Endothelial cell of umbilical vein (primary cell): Measurements from ENCODE around the gene EBI3. TPM values are rescaled to one million over a fixed set of nuclear protein-coding genes. Genes with fewer than 3 reads are reported as not detected.

Experiments used
- BruUV-seq: library from RNA; stranded (reverse); fragments of 400-500 nt; replicated peaks from 2 replicates; lab custom pipeline; 2021; lab: Mats Ljungman, UMichigan
- CTCF ChIA-PET: fragments of 300-600, 350-600 bp; sonication (Branson Sonifier 250); formaldehyde crosslinking; loops from one replicate; lab custom pipeline; 2021; ENCODE audit warnings: antibody characterized with exemption, inconsistent platforms; lab: Charles Lee
- POLR2A ChIA-PET: fragments of 300-600, 350-600 bp; sonication (Branson Sonifier 250); formaldehyde crosslinking; loops from one replicate; lab custom pipeline; 2021; ENCODE audit warnings: antibody characterized with exemption, inconsistent platforms; lab: Charles Lee
- DNase-seq: peaks from one replicate; pipeline ENCODE4 v3.0.0-alpha.2; 2011; ENCODE audit warnings: low read depth, low spot score
- FAIRE-seq: peaks from 2 replicates; lab custom pipeline; 2011; peaks lifted over from hg19 to GRCh38; lab: Jason Lieb, UNC
- H2AFZ ChIP-seq: 2 replicates; pipeline ENCODE4 v1.6.0; 2012; ENCODE audit warnings: low read depth, low read length, control low read depth, inconsistent platforms
- H3K27ac ChIP-seq: 2 replicates; pipeline ENCODE4 v1.5.1; 2011; ENCODE audit warnings: low read depth, mild to moderate bottlenecking, control low read depth, low read length, moderate library complexity; ENCODE audit not compliant: insufficient read depth
- H3K27me3 ChIP-seq, 2 experiments: 2 replicates each; pipeline versions ENCODE4 v1.6.0 to v1.6.1; 2011; ENCODE audit warnings: low read length in 2 of 2, mixed read lengths in 1 of 2; ENCODE audit not compliant: control insufficient read depth in 2 of 2, insufficient read depth in 2 of 2
- H3K36me3 ChIP-seq, 2 experiments: 2 replicates in 1 of 2; 3 replicates in 1 of 2; pipeline ENCODE4 v1.5.1; 2011; ENCODE audit warnings: low read length in 2 of 2, mild to moderate bottlenecking in 1 of 2, moderate library complexity in 1 of 2; ENCODE audit not compliant: control insufficient read depth in 2 of 2, insufficient read depth in 2 of 2; ENCODE audit errors: extremely low read depth in 1 of 2
- H3K4me1 ChIP-seq: 3 replicates; pipeline ENCODE4 v1.5.1; 2011; ENCODE audit warnings: mild to moderate bottlenecking, low read length; ENCODE audit not compliant: control insufficient read depth, insufficient read depth; ENCODE audit errors: extremely low read depth
- H3K4me2 ChIP-seq: 2 replicates; pipeline ENCODE4 v1.6.1; 2011; ENCODE audit warnings: low read length, control low read depth, mixed read lengths; ENCODE audit not compliant: insufficient read depth
- H3K4me3 ChIP-seq, 3 experiments: fragments of 200-600 bp in 1 of 3; sonication (generic), shearing (Covaris generic) in 1 of 3; replicated peaks in 1 of 3; 2 replicates each; pipeline ENCODE4 v1.5.1; 2011 to 2016; ENCODE audit warnings: control low read depth in 3 of 3, low read length in 3 of 3, mild to moderate bottlenecking in 2 of 3, inconsistent platforms in 1 of 3, low read depth in 1 of 3, moderate library complexity in 1 of 3; ENCODE audit not compliant: insufficient read depth in 1 of 3
- H3K79me2 ChIP-seq: 2 replicates; pipeline ENCODE4 v1.6.0; 2012; ENCODE audit warnings: low read length, inconsistent platforms; ENCODE audit not compliant: control insufficient read depth, insufficient read depth
- H3K9ac ChIP-seq: replicated peaks from 2 replicates; pipeline ENCODE3; 2011; ENCODE audit warnings: low read length, control low read depth; ENCODE audit not compliant: insufficient read depth; ENCODE audit errors: extremely low read depth
- H3K9me1 ChIP-seq: replicated peaks from 3 replicates; pipeline ENCODE4 v1.6.0; 2011; ENCODE audit warnings: mild to moderate bottlenecking, low read length; ENCODE audit not compliant: control insufficient read depth, insufficient read depth; ENCODE audit errors: extremely low read depth
- H3K9me3 ChIP-seq: replicated peaks from 2 replicates; pipeline ENCODE4 v1.5.1; 2012; ENCODE audit warnings: low read length, inconsistent platforms; ENCODE audit not compliant: control insufficient read depth, insufficient read depth
- H4K20me1 ChIP-seq: replicated peaks from 2 replicates; pipeline ENCODE3; 2011; ENCODE audit warnings: mild to moderate bottlenecking, low read length; ENCODE audit not compliant: control insufficient read depth, insufficient read depth; ENCODE audit errors: extremely low read depth
- CTCF ChIP-seq, 2 donors: IDR thresholded peaks; 1 replicate in 1 of 2; 2 replicates in 1 of 2; pipeline ENCODE4 v1.5.1; 2011; ENCODE audit warnings: low read length in 2 of 2, mild to moderate bottlenecking in 2 of 2, moderate library complexity in 2 of 2, control low read depth in 1 of 2, inconsistent platforms in 1 of 2, low read depth in 1 of 2; ENCODE audit not compliant: insufficient read depth in 1 of 2; ENCODE audit errors: extremely low read depth in 1 of 2
- EZH2 ChIP-seq: IDR thresholded peaks from 2 replicates; pipeline ENCODE4 v1.6.1; 2012; ENCODE audit warnings: borderline replicate concordance, low read depth, mild to moderate bottlenecking, moderate library complexity, low read length, inconsistent platforms; ENCODE audit not compliant: severe bottlenecking
- FOS ChIP-seq: IDR thresholded peaks from 2 replicates; pipeline ENCODE4 v1.6.1; 2011; ENCODE audit warnings: mild to moderate bottlenecking, low read length, moderate library complexity, borderline replicate concordance; ENCODE audit not compliant: insufficient read depth
- GATA2 ChIP-seq: IDR thresholded peaks from 2 replicates; pipeline ENCODE4 v1.7.0; 2011; ENCODE audit warnings: low read depth, mild to moderate bottlenecking, moderate library complexity, mixed read lengths, low read length; ENCODE audit not compliant: insufficient read length, insufficient read depth
- JUN ChIP-seq: IDR thresholded peaks from 2 replicates; pipeline ENCODE4 v1.6.1; 2011; ENCODE audit warnings: borderline replicate concordance, low read depth; ENCODE audit not compliant: insufficient read length, insufficient read depth
- MAX ChIP-seq: IDR thresholded peaks from 2 replicates; pipeline ENCODE4 v1.6.1; 2011; ENCODE audit not compliant: insufficient read depth, insufficient read length
- MYC ChIP-seq: IDR thresholded peaks from one replicate; pipeline ENCODE4 v1.6.1; 2011; ENCODE audit warnings: mild to moderate bottlenecking, low read depth, low read length
- POLR2A ChIP-seq: IDR thresholded peaks from 2 replicates; pipeline ENCODE4 v1.6.1; 2012; ENCODE audit warnings: low read depth, mild to moderate bottlenecking, control low read depth, low read length
- POLR2AphosphoS5 ChIP-seq: IDR thresholded peaks from 2 replicates; pipeline ENCODE4 v1.6.1; 2012; ENCODE audit warnings: low read depth, mild to moderate bottlenecking, control low read depth, low read length, moderate library complexity; ENCODE audit not compliant: insufficient read depth
- dilution Hi-C: fragments of 300-500 bp; cut with MboI; formaldehyde crosslinking; loops from one replicate; pipeline ENCODE4 v1.15.0; 2019; ENCODE audit warnings: low sequenced_read_pairs; ENCODE audit not compliant: extremely low pct_ligation_motif_present
- intact Hi-C: fragments of 100-400 bp; cut with micrococcal nuclease; formaldehyde crosslinking; loops from one replicate; pipeline ENCODE4 v1.10.0; 2022
- polyA plus RNA-seq, 4 experiments: library from polyadenylated mRNA; depleted of rRNA in 3 of 4; stranded (reverse) in 3 of 4; unstranded in 1 of 4; fragments of >200 nt; gene quantifications; 2 replicates each; pipeline versions ENCODE4 v1.2.1 to v1.2.3, GENCODE V29; 2011 to 2012; ENCODE audit warnings: missing spikeins in 1 of 4
- total RNA-seq: library from RNA; stranded (reverse); gene quantifications from 2 replicates; pipeline ENCODE4 v1.2.3, GENCODE V29; 2021

The EBI3 gene
- total and polyA plus RNA-seq, 2 donors (not counting 3 experiments of a cell fraction or from before 2014, with no cell fraction given): 0.29 to 1.0 TPM

DNA sequence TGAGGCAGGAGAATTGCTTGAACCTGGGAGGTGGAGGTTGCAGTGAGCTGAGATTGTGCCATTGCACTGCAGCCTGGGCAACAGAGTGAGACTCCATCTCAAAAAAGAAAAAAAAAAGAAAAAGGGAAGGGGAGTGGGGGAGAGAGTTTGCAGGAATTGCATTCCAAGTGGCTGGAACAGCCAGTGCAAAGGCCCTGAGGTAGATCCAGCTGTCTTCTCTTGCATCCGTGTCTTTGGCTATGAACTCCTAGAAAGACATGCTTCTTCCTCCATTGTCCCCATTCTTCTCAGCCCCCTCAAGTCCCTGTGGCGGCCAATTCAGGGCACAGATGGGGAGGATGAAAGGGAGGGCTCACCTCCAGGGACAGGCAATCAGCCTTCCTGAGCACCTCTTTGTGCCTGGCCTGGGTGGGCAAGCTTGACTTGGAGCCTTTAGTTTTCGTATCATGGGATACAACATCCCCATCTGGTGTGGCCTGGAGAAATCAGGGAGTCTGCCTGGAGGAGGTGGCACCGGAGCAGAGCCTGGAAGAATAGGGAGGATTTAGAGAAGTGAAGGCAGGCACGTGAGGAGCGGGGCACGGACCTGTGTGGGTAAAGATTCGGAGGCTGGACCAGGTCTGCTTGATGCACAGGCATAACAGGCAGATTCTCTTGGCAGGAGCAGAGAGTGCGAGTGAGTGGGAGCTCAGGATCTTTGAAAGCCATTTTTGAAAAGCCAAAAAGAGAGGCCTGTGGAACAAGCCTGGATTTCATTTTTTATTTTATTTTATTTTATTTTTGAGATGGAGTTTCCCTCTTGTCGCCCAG lies 41.8 kb upstream of the EBI3 start:
- no peaks in the 10 kb centered on the region for H3K9me1 ChIP-seq
- POLR2A ChIA-PET: no interaction called here
- TF ChIP-seq POLR2AphosphoS5 (no peak), MYC (no peak), FOS (no peak), POLR2A (no peak), GATA2 (no peak), MAX (no peak), JUN (no peak), CTCF (IDR thresholded peaks at IDR 0.05; ENCODE audit: extremely low read depth in 1 of 2, insufficient read depth in 1 of 2, low read depth in 1 of 2, low read length in 2 of 2) (no peak), EZH2 (no peak)
- dilution Hi-C loops: no loop called here
- H3K36me3 ChIP-seq: no peaks in the 10 kb centered on the region
- no peaks in the 10 kb centered on the region for H3K27me3 ChIP-seq
- no peak overlapping the region for H3K27ac ChIP-seq
- no peaks in the 10 kb centered on the region for H3K9me3 ChIP-seq
- no peaks in the 10 kb centered on the region for H4K20me1 ChIP-seq
- no peak overlapping the region for H2AFZ ChIP-seq
- BruUV-seq: no TSS peak
- FAIRE-seq (no peak), DNase-seq (no peak)
- no peak overlapping the region for H3K4me2 ChIP-seq
- no peak overlapping the region for H3K9ac ChIP-seq
- no peaks in the 10 kb centered on the region for H3K4me1 ChIP-seq
- no peaks in the 10 kb centered on the region for H3K79me2 ChIP-seq
- no peak overlapping the region for H3K4me3 ChIP-seq
- CTCF ChIA-PET: interaction anchor here (1.3 to 2.6 kb wide), 4 partner anchors 8 to 47 kb away, joined by 6 to 21 read pairs (median 8); no protein-coding TSS in a partner anchor
- intact Hi-C loops: loop anchor here (5.0 kb wide), 2 partner anchors 200 to 510 kb away; partner anchors contain the start of gene EEF2
